Peyer's patch (tissue), 4 donors: Measurements from ENCODE around the gene RFNG.

Experiments
- POLR2A ChIP-seq, 2 donors: fragments of 450-650 bp; IDR thresholded peaks; one replicate each; pipeline ENCODE4 v1.5.1; 2017; ENCODE audit warnings: antibody characterized with exemption in 2 of 2, mild to moderate bottlenecking in 2 of 2, moderate library complexity in 2 of 2
- TF ChIP-seq, protein P1 (sequence below), 6 experiments: fragments of 450-650 bp in 4 of 6; fragments of 200-600 bp in 2 of 6; sonication (generic) in 1 of 6; IDR thresholded peaks; one replicate each; pipeline ENCODE4 v1.5.1; 2017 to 2019; ENCODE audit warnings: antibody characterized with exemption in 6 of 6, mild to moderate bottlenecking in 3 of 6, moderate library complexity in 1 of 6

DNA sequence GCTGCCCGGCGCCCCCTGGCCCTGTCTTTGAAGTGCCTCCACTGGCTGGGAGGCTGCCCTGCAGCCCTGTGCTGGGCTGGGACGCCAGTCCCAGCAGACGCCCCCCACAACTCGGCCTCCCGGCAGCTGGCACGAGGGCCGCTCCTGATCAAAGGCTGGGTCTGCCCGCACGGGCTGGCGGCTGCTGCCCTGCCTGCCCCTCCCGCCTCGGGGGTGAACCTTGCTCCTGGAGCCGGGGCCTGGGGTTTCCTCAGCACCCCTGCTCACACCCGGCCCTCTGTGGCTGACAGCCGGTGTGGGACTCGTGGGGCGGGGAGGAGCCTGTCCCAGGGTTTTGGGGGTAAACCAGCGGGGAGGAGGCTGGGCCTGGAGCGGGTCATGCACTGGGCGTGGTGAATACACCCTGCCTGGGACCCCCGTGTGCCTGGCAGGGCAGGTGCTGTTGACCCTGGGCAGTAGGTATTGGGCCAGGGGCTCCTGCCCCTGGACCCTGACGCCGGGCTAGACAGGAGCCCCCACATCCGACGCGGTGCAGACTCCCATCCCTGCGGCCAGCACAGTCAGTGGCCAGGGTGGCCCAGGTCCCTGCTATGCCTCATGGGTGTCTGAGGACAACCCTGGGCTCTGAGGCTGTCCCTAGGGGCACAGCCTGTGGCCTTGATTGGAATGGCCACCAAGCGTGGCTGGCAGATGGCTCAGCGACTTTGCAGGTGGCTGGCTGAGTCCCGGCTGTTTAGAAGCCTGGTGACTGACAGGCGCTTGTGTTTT lies 50.6 kb downstream of the RFNG start:
- TF ChIP-seq, protein P1, sequence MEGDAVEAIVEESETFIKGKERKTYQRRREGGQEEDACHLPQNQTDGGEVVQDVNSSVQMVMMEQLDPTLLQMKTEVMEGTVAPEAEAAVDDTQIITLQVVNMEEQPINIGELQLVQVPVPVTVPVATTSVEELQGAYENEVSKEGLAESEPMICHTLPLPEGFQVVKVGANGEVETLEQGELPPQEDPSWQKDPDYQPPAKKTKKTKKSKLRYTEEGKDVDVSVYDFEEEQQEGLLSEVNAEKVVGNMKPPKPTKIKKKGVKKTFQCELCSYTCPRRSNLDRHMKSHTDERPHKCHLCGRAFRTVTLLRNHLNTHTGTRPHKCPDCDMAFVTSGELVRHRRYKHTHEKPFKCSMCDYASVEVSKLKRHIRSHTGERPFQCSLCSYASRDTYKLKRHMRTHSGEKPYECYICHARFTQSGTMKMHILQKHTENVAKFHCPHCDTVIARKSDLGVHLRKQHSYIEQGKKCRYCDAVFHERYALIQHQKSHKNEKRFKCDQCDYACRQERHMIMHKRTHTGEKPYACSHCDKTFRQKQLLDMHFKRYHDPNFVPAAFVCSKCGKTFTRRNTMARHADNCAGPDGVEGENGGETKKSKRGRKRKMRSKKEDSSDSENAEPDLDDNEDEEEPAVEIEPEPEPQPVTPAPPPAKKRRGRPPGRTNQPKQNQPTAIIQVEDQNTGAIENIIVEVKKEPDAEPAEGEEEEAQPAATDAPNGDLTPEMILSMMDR (IDR thresholded peaks at IDR 0.05): no peak
- TF ChIP-seq POLR2A (IDR thresholded peaks at IDR 0.05): no peak
